Measurements from ENCODE around the gene SKIC2.

SKIC2 gene

DNA sequence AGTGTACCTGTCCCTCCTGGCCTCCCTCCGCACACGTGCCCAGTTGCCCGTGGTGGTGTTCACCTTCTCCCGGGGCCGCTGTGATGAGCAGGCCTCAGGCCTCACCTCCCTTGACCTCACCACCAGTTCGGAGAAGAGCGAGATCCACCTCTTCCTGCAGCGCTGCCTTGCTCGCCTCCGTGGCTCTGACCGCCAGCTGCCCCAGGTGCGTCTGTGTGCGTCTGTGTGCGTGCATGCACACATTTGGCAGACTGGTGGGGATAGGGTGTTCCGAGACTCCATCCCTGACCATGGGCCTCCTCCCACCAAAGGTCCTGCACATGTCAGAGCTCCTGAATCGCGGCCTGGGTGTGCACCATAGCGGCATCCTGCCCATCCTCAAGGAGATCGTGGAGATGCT, 4.9 kb downstream of the SKIC2 start:
- no peak overlapping the region for H3K4me3 ChIP-seq (ENCODE audit: low read length)
- no peak for DNase-seq (ENCODE audit: low read depth)
- TF ChIP-seq, protein P1, sequence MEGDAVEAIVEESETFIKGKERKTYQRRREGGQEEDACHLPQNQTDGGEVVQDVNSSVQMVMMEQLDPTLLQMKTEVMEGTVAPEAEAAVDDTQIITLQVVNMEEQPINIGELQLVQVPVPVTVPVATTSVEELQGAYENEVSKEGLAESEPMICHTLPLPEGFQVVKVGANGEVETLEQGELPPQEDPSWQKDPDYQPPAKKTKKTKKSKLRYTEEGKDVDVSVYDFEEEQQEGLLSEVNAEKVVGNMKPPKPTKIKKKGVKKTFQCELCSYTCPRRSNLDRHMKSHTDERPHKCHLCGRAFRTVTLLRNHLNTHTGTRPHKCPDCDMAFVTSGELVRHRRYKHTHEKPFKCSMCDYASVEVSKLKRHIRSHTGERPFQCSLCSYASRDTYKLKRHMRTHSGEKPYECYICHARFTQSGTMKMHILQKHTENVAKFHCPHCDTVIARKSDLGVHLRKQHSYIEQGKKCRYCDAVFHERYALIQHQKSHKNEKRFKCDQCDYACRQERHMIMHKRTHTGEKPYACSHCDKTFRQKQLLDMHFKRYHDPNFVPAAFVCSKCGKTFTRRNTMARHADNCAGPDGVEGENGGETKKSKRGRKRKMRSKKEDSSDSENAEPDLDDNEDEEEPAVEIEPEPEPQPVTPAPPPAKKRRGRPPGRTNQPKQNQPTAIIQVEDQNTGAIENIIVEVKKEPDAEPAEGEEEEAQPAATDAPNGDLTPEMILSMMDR (conservative IDR thresholded peaks at IDR 0.05; ENCODE audit: low read depth, low read length): no peak

DNA sequence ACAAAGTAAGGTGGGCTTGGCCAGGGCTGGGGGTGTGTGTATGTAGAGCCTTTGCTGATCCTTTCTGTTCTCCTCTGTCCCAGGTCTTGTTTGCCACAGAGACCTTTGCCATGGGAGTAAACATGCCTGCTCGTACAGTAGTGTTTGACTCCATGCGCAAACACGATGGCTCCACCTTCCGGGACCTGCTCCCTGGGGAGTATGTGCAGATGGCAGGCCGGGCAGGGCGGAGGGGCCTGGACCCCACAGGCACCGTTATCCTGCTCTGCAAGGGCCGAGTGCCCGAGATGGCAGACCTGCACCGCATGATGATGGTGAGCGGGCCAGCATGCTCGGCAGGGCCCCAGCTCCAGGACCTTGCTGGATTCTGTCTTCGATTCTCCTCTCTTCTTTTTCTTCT, 6.7 kb downstream of the SKIC2 start:
- no peak for DNase-seq (ENCODE audit: low read depth)
- no peak overlapping the region for H3K4me3 ChIP-seq (ENCODE audit: low read length)
- TF ChIP-seq, protein P1 (conservative IDR thresholded peaks at IDR 0.05; ENCODE audit: low read depth, low read length): no peak

DNA sequence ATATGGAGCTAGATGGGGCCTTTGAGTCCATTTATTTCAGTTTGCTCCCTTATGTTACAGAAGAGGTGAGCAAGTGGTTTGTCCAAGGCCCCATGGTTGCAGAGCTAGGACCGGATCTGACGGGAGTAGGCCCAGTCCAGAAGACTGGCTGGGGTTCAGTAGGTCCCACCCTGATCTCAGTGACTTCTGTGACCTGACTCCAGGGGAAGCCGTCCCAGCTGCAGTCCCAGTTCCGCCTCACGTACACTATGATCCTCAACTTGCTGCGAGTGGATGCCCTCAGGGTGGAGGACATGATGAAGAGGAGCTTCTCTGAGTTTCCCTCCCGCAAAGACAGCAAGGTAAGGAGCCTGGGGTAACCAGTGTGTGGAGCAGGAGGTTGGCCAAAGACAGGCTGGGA, 7.5 kb downstream of the SKIC2 start:
- TF ChIP-seq, protein P1 (conservative IDR thresholded peaks at IDR 0.05; ENCODE audit: low read depth, low read length): no peak
- no peak overlapping the region for H3K4me3 ChIP-seq (ENCODE audit: low read length)
- no peak for DNase-seq (ENCODE audit: low read depth)

DNA sequence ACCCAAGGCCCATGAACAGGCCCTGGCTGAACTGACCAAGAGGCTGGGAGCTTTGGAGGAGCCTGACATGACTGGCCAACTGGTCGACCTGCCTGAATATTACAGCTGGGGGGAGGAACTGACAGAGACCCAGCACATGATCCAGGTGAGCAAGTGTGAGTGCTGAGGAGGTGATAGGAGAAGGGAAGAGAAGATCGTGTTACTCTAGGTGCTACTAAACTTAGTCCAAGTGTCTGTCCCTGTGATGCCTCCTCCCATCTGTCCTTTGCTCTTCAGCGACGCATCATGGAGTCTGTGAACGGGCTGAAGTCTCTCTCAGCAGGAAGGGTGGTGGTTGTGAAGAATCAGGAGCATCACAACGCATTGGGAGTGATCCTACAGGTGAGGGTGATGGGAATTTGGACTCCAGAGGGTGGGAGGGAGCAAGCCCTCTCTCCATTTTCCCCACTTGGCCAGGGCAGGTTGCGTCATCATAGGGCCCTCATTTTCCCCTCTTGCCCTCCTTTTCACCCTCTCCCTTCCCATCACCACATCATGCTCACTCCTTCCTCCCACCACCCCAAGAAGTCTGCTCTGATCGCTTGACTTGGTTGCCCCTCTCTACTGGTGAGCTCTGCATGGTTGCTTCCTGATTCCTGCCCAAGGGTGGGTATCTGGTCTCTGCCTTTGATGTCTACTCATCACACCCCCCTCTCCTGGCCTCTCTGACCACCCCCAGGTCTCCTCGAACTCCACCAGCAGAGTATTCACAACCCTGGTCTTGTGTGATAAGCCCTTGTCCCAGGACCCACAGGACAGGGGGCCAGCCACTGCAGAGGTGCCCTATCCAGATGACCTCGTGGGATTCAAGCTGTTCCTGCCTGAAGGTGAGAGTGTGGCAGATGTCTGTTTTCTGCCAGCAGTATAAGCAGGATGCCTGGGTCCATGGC, 8.3 kb downstream of the SKIC2 start:
- no peak for DNase-seq (ENCODE audit: low read depth)
- H3K4me3 ChIP-seq (ENCODE audit: low read length): no peak overlapping the region
- TF ChIP-seq, protein P1 (conservative IDR thresholded peaks at IDR 0.05; ENCODE audit: low read depth, low read length): no peak

DNA sequence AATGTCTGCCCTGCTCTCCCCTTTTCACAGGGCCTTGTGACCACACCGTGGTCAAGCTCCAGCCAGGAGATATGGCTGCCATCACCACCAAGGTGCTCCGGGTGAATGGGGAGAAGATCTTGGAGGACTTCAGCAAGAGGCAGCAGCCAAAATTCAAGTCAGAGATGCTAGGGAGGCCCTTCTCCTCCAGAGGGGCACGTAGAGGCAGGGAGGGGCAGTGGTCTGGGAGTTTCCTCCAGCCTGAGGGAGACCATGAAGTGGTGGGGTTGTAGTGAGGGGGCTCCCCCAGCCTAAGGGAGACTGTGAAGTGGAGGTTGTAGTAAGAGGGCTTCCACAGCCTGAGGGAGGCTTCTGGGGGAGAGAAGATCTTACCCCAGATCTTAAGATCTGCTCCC, 8.9 kb downstream of the SKIC2 start:
- H3K4me3 ChIP-seq (ENCODE audit: low read length): no peak overlapping the region
- no peak for DNase-seq (ENCODE audit: low read depth)
- TF ChIP-seq, protein P1 (conservative IDR thresholded peaks at IDR 0.05; ENCODE audit: low read depth, low read length): no peak

DNA sequence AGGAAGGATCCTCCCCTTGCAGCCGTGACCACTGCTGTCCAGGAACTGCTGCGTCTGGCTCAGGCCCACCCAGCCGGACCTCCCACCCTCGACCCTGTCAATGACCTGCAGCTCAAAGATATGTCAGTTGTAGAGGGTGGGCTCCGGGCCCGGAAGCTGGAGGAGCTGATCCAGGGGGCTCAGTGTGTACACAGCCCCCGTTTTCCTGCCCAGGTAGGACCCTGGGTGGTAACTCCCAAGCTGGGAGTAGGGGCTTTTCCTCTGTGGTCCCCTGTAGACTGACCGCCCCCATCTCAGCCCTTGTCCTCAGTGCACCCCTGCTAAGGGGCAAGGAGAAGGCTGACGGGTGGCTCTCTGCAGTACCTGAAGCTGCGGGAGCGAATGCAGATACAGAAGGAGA, 9.4 kb downstream of the SKIC2 start:
- no peak overlapping the region for H3K4me3 ChIP-seq (ENCODE audit: low read length)
- DNase-seq (ENCODE audit: low read depth): no peak
- TF ChIP-seq, protein P1 (conservative IDR thresholded peaks at IDR 0.05; ENCODE audit: low read depth, low read length): no peak

All from retinal pigment epithelial cell (primary cell).